DMS53 (cell line): ENCODE results near the gene RBMS1.

Experiments used
- DNase-seq: peaks from one replicate; lab custom pipeline; 2025; lab: John Stamatoyannopoulos, UW

Gene RBMS1

DNA sequence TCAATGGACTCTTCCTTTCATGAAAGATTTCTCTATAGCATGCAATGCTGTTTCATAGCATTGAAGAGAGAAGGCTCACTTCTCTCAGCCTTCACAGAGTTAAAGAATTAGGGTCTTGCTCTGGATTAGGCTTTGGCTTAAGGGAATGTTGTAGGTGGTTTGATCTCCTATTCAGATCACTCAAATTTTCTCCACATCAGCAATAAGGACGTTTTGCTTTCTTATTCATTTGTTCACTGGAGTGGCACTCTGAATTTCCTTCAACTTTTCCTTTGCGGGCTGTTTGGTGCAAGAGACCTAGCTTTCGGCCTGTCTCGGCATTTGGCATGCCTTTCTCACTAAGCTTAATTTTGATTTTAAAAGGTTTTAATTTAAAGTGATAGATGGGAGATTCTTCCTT lies 131.6 kb downstream of the RBMS1 start:
- DNase-seq: no peak

DNA sequence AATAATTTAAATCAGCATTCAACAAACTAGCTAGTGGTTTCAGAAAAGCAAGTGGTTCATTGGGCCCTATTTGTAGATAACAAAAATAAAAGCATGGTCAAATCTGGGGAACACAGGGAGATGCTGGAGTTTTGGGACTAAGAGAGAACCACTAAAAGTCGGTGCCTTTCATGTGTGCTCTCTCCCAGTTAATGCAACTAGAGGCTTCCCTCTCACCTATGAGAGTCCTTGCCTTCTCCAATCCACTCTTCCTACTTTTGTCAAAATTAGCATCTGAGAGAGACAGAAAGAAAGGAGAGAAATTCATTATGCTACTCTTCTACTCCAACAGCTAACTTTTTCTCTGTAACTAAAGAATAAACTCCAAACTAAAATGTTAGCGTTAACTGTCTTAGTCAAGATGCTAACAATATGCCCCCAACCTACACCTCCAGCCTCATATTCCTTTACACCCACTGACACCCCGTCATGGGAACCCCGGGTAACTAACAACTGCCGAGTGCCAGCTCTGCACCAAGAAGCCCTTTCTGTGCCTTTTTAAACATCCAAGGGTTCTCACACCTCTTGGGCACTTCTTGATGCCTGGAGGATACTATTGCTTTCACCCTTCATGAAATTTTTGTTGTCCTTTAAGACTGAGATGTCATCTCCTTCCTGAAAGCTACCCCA lies 133.4 kb downstream of the RBMS1 start:
- no peak for DNase-seq

DNA sequence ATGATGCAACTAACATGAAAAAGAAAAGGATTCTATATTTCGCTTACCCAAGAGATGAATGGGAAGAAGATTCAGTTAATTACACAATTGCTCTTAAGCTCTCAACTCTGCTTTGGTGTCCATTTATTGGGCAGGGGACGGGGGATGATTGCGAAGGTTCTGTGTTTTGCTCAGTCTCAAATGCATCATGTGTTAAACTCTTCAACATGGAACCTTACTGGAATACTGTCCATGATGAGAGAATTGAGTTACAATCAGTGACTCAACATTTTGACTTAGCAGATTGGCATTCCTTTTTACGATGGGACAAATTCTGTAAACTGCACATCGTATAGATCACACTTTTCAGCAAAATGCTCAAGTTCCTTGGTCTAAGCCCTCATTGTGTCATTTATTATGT lies 135.6 kb downstream of the RBMS1 start:
- DNase-seq: no peak

DNA sequence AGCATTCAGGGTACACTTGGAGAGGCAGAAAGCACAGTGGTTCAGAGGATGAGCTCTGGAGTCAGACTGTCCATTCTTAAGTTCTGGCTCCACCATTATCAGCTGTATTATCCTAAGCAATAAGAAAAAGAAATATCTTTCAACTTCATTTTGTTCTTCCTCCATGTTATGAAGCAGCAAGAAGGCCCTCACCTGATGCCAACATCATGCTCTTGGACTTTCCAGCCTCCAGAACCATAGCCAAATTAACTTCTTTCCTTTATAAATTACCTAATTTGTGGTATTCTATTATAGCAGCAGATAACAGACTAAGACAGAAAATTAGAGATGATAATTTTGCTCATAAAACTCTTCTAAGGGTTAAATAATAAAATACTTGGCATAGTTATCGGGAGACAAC lies 137.1 kb downstream of the RBMS1 start:
- no peak for DNase-seq

DNA sequence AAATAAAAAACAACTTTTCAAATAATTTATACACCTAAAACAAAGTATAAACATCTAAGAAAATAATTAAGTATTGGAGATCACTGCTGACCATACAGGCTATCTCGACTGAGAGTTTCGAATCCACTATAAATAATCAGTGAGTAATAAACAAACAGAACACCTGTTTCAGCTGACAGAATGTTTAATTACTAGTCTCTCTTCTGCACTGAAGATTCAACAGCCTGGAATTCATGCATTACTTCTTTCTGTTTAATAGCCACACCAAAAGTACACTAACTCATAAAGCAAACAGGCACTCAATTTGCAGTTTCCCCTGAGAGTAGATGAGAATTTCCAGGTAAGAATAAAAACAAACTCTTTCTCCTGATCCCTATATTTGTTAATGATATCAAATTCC lies 138.5 kb downstream of the RBMS1 start:
- DNase-seq: peak; percentile 45

DNA sequence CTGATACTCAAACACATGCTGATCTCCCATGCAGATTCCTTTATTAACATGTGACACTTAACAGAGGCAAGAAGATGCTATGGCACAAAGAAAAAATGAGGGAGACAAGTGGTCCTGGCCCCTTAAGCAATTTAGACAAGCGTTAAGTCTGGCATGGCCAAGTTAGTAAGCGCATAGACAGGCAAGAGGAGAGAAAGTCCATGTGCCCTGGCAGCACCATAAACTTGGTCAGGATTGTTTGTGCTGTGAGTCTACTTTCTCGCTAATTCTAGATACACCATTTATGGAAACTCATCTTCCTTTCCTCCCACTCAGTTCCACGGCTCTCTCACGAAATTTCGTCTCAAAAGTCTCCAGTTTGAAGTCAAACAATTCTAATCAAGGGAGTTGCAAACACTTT lies 138.9 kb downstream of the RBMS1 start:
- DNase-seq: no peak

DNA sequence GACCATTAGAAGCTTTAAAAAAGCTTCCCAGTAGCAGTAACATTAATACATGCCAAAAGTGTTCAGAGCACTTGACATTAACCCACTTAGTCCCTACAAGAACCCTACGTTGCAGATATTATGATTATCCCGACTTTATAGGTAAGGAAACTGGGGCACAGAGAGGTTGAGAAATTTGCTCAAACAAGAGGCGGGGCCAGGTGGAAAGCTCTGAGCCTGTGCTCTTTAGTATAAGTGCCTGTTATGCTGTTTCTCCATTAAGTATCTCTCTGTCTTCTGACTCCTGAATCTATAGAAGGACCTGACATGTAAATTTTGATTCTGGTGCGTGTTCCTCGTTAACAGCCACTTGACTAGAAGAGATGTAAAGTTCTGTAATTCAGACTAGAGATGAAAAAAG lies 139.8 kb downstream of the RBMS1 start:
- DNase-seq: no peak

DNA sequence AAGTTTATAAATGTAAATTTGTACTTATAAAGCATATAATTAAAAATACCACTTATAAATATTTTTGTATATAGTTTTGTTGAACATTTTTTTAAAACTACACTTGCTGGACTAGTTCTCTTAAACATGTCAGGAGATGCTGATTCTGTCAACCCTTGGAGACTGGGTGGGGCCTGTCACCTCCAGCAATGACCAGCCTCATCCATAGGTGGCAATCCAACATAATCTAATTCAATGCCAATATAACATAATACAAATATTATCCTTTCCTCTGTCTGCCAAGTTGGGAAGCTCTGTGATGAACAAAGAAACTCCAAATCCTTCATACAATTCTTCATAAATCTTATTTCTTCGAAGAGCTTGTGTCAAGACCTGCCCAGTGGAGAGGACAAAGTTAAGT lies 140.4 kb downstream of the RBMS1 start:
- DNase-seq: peak; percentile 60

DNA sequence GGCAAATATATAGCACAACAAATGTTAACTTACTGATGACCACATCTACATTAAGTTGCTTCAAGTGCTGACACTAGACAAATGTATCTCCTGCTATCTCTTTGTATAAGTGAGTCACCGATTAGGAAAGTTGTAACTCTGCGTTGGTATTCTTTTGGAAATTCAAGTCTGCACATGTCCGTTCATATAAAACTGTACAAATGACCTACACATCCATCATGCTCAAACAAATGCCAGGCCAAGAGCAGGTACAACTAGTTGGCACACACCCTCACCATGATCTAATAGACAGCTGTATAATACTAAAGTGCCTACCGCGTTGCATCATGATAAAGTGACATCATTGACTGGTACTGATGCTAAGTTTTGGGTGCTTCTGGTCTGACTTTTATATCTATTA lies 141.1 kb downstream of the RBMS1 start:
- peak; percentile 47 for DNase-seq

DNA sequence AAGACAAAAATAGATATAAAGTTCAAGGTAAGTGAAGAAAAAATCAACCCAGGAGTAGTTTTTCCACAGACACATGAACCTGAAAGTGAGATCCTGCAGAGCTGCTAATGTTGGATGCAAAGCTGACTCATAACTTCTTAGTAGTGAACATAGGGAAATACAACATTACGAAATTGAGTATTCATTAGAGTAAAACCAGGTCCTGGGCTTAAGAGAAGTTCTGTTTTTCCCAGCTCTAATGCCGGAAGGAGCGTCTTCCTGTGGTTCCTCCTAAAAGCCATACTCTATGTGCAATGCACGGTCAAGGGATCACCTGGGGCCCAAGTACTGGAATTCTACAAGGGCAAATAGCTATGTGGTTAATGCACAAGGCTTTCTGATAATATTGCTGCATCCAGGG lies 141.7 kb downstream of the RBMS1 start:
- no peak for DNase-seq

DNA sequence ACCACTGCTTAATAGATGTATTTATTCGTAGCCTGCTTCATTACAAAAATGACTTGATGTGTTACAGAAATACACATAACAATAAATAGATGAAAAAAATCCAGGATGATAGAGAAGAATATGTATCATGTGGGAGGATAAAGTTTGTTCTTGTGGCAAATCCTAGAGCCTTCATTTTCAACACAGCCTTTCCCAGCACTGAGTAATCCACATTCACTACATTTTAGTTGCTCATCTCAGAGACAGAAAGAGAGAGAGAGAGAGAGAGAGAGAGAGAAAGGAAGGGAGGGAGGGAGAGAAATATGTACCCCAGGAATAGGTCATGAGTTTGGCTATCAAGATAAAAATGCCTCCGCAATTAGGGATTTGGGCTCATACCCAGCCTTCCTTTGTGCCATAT lies 144.3 kb downstream of the RBMS1 start:
- no peak for DNase-seq

DNA sequence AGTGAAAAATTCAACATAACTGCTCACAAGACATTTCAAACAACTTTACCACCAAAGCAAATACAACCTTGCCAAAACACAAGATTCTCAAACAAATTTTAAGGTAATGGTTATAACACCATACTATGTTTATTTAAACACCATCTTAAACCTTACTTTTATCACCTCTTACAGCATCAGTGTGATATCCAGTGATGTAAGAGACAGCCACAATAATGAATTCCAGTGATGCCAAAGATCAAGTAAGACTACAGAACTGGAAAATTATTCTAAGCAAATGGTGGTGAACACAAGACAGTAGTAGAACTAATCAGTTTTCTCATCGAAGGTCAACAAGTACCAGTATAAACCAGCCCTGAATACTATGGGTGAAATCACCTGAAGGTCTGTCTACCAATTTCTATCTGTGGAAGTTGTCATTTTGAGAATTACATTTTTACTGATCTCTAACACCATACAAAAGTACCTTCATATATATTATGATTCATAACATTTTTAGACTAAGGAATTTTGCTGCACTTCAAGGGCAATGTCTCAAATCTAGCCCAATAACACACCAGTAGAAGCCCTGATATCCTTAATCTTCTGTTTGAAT lies 146.2 kb downstream of the RBMS1 start:
- no peak for DNase-seq

DNA sequence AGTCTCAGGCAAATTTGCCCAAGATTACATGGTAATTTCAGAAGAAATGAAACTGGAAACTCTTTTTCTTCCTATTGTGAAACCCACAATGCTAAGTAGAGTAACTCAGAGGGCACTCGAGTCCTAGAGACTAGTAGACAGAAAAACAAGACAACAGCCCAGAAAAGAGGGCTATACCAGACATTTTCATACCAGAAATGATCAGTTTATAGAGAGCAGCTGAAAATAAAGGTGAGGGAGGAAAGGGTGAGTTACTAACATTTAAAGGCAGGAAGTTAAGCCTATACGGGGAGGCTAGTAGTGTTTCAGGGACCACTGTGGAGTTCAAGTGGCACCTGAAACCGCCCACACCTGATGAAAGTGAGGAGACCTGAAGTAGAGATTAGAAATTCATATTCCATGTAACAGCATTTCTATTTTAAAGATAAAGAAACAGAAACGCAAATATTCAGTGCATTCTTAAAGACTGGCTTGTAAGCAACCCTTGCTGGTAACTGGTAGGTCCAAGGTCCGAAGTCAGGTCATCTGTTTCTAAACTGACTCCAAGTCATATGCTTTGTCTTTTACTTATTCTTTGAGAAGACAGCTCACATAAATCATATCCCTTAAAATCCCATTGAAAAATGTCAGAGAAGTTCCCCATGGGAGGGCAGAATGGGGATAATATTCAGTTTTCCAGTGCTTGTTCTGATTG lies 148.4 kb downstream of the RBMS1 start:
- no peak for DNase-seq

DNA sequence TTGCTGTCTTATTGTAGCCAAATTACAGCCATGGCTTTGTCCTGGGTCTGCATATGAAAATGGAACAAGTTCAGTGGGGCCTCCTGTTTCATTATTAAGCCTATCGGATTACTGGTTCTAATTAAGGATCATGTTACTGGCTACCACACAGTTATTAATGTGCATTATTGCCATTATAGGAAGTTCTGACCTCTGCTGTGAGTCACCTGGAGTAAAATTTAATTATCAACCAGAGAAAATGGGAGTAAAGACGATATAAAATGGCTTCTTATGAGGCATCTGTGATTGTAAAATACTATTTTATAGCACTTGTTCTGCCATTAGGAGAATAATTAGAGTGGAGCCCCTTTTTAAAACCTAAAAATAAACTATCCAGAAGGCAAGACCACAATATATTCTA lies 150.2 kb downstream of the RBMS1 start:
- DNase-seq: no peak

DNA sequence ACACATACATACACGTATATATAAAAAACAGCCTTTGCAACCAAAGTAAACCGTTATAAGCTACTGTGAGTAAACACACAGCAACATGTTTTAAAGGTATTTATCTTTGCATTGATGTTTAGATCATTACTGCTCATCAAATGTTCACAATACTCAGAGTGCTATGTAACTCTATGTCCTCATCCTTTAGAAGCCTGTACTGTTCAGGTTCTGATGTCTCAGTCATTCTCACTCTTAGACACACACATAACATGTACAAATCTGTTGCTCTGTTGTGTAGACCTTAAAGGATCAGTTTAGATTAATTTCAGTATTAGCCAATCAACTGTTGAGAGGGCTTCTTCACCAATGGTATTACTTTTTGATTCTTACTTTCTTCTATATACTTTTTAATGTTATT lies 153.9 kb downstream of the RBMS1 start:
- DNase-seq: no peak

DNA sequence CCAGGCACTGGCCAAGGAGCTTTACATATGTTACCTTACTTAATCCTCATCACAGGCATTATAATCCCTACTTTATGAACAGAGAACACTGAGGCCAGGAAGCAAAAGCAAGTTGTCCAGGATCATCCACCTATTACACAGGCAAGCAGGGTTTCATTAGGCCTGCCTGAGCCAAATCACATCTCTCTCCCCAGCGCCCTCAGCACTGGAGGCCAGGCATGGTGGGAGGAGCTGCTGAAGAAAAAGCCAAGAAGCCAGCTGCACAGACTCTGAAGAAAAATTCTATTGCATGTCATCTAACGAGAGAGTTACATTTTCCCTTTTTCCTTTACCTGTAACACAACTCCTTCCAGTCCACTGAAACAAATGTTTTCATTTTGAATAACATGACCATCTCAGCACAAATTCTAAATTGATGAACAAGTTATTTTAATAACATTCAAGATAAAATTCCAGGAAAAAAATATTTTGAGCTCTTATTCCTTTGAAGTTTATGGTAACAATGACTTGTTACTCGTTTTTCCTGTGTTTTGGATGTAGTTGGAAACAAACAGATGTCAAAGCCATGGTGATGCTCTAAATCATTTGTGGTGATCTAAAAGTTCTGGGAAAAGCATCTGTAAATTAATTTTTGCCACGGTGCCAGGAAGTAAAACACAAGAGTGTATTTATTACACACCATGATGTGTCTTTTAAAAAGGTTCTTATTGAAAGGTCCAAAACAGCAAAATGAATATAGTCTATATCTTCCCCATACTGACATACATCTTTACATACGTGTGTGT lies 154.5 kb downstream of the RBMS1 start:
- DNase-seq: no peak

DNA sequence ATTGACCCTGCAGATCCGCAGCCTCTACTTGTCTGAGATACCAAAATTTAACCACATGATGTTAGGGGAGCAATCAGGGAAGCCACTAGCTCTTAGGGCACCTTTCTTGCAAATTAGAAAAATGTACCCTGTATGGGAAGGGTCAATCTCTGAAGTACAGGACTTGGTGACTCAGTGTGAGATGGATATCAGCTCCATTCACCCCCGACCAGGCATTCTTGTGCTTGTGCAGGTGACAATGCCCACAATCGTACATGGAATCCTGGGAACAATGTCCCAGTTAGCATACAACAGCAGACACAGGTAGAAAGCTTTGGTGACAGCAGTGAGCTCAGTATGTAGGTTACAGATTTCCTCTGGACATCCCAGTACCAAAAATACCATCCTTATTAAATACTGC lies 155.9 kb downstream of the RBMS1 start:
- DNase-seq: no peak

DNA sequence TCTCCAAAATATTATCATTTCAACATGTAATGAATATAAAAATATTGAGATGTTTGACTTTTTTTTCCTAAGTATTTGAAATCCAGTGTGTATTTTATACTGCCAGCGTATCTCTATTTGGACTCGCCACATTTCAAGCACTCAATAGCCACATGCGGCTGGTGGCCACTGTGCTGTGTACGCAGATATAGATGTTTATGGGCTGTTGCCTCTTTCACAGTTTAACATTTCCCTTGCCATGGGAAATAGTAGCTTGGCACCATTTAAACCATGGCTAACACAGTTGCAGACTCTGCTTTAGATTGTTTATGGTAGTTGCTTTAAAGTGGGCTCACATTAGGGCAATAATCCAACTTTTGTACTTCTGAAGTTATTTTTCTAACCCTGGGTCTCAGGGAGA lies 157.0 kb downstream of the RBMS1 start:
- DNase-seq: no peak

DNA sequence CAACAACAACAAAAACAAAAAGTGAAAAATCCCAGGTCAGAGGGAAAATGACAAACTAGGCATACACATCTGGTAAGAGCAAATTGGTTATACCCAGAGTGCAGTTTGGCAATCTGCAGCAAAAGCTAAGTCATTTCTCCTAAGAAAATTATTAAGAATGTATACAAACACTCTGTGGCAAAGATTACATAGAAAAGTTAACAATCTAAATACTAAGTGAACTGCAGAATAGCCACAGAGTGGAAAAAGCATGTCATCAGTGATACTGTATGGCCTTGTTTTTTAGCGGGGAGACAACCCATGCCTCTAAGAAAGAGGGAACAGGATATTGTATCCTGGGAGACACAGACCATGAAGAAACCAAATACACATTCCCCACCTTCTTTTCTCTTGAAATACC lies 157.5 kb downstream of the RBMS1 start:
- no peak for DNase-seq

DNA sequence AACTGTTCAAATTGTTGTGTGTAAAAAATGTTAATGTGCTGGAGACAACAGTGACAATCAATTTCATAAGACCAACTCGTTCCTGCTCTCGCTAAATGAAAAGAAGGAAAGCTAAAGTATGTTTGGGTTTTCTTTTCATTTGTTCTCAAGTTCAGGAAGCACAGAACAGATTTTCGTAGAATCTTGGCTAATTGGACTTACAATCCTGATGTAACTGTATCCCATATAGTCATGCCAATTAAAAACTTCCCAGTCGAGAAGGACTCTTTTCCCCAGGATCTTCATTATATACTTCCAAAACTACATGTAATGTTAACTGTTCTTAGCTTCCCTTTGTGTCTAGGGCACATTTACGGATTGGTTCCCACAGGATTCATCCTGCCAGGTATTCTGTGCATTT lies 158.2 kb downstream of the RBMS1 start:
- no peak for DNase-seq

DNA sequence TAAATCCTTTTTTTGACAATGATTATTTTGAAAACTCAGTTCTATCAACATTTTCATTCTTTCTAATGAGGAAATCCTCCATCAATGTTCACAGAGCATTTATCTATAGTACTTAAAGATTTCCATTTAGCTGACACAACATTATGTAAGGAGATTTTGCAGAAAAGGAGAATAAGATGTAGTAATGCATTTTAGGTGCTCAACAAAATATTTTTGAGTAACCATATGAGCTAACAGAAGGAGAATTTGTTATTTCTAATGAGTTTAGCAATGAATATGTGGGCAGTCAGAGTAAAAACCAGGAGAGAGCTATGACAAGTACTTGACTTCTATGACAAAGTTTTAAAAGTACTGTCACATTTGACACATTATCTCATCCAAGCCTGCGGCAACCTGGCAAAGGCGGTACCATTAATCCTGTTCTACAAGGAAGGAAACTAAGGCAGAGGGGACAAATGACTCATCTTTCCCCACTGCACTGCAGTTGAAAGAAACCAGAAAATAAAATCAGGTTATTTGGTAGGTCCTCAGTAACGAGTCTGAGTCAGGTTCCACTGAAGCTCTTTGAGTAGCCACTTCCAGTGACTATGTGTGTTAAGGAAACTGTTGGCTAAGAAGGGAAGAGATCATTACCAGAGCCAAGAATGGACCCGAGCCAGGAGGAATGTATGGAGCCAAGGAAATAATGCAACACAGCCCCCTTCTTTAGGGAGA lies 159.4 kb downstream of the RBMS1 start:
- DNase-seq: no peak

DNA sequence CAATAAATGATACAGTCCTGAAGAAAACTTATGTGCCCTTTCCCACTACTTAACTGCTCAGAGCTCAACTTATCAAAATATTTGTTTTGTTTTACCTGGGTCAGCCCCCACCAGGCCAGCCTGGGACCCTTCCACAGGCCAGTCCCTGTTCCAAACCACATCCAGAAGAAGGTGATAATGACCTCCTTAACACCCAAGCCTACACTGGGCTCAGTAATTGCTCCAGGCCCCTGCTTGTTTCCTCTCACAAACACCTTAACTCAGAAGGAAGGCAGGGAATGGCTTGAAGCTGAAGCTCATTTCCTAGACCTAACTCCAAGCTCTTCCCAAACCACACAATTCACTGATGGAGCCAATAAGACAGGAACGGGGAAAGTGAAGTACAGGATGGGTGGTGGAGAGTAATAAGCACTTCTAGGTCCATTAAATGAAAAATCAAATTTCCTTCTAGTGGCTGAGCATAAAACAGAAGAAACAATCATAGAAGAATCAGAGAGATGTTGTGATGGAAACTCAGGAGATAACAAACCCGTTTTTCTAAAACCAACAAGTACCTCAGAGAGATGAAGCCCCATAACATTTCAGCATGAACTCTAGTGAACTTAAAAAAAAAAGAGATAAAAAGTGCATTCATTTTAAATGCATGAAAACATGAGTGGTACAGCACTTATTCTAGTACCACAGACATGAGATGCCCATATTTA lies 160.1 kb downstream of the RBMS1 start:
- no peak for DNase-seq
